ENCODE data around the gene MRGPRX4.

MRGPRX4 gene

GRCh38 chr11:18145025-18145424 lies 27.6 kb upstream of the MRGPRX4 start:
- peak; percentile 21 for TF ChIP-seq CTCF (IDR thresholded peaks at IDR 0.05; ENCODE audit: low read depth, low read length)
- no peak for DNase-seq (ENCODE audit: low read depth, low spot score)
- no peak overlapping the region for H3K4me3 ChIP-seq (ENCODE audit: low read depth, low read length)
- in situ Hi-C loops (cut with HindIII; ENCODE audit: low sequenced_read_pairs) = no loop called here

DNA sequence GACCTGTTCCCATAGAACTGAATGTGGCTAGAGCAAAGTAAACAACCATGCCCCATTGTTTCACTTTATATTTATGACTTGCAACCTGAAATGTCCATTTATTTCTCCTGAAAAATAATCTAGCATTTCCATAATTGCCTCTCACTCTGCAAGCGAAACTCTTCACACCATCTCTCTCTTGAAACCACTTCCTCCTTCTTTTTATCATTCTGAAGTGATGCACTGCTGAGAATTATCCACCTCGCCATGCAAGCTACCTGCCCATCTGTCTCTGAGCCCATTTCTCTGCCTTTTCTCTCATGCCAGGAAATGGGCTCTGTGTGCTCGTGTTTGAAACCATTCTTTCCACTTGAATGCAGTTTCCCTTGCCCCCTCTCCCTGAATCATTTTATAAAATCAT lies 26.8 kb upstream of the MRGPRX4 start:
- no peak for TF ChIP-seq CTCF (IDR thresholded peaks at IDR 0.05; ENCODE audit: low read depth, low read length)
- no peak overlapping the region for H3K4me3 ChIP-seq (ENCODE audit: low read depth, low read length)
- no peak for DNase-seq (ENCODE audit: low read depth, low spot score)
- in situ Hi-C loops (cut with HindIII; ENCODE audit: low sequenced_read_pairs) = no loop called here

DNA sequence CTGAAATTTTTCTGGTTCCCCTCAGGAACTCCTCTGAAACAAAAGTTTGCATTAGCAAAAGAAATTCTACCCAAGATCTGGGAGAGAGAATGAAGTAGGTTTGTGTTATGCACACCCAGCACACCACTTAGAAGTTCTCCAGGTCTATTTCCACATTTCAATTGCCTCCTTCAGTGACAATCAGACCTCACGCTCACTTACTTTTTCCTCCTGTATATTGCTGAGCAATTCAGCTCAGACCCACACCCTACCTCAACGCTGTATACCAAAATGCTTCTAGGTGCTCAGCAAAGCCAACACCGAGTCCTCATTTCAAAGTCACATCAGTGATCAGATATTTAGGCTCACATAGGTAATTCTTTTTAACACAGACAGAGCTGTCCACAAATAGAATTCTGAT lies 21.1 kb upstream of the MRGPRX4 start:
- no peak for TF ChIP-seq CTCF (IDR thresholded peaks at IDR 0.05; ENCODE audit: low read depth, low read length)
- DNase-seq (ENCODE audit: low read depth, low spot score) = no peak
- H3K4me3 ChIP-seq (ENCODE audit: low read depth, low read length) = no peak overlapping the region
- in situ Hi-C loops (cut with HindIII; ENCODE audit: low sequenced_read_pairs) = no loop called here

GRCh38 chr11:18168372-18168771 lies 4.3 kb upstream of the MRGPRX4 start:
- DNase-seq (ENCODE audit: low read depth, low spot score) = no peak
- no peak for TF ChIP-seq CTCF (IDR thresholded peaks at IDR 0.05; ENCODE audit: low read depth, low read length)
- in situ Hi-C loops (cut with HindIII; ENCODE audit: low sequenced_read_pairs) = no loop called here

GRCh38 chr11:18171377-18172000 lies 1.1 kb upstream of the MRGPRX4 start:
- no peak for DNase-seq (ENCODE audit: low read depth, low spot score)
- peak; percentile 55 for TF ChIP-seq CTCF (IDR thresholded peaks at IDR 0.05; ENCODE audit: low read depth, low read length)
- in situ Hi-C loops (cut with HindIII; ENCODE audit: low sequenced_read_pairs) = no loop called here
- no peak overlapping the region for H3K4me3 ChIP-seq (ENCODE audit: low read depth, low read length)

More at GRCh38 chr11:18168372-18168771, 4.3 kb upstream of the MRGPRX4 start:
- H3K4me3 ChIP-seq (ENCODE audit: low read depth, low read length) = no peak overlapping the region

DNA sequence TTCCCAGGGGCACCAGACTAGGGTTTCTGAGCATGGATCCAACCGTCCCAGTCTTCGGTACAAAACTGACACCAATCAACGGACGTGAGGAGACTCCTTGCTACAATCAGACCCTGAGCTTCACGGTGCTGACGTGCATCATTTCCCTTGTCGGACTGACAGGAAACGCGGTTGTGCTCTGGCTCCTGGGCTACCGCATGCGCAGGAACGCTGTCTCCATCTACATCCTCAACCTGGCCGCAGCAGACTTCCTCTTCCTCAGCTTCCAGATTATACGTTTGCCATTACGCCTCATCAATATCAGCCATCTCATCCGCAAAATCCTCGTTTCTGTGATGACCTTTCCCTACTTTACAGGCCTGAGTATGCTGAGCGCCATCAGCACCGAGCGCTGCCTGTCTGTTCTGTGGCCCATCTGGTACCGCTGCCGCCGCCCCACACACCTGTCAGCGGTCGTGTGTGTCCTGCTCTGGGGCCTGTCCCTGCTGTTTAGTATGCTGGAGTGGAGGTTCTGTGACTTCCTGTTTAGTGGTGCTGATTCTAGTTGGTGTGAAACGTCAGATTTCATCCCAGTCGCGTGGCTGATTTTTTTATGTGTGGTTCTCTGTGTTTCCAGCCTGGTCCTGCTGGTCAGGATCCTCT lies 709 bp downstream of the MRGPRX4 start:
- in situ Hi-C loops (cut with HindIII; ENCODE audit: low sequenced_read_pairs) = no loop called here
- DNase-seq (ENCODE audit: low read depth, low spot score) = no peak
- no peak for TF ChIP-seq CTCF (IDR thresholded peaks at IDR 0.05; ENCODE audit: low read depth, low read length)
- H3K4me3 ChIP-seq (ENCODE audit: low read depth, low read length) = no peak overlapping the region
